ENCODE data around the gene TC2N.
A peak's percentile ranks its signal among the peaks of the same experiment; 100 is the strongest.
"Not testable (repeated sequence)": the region's sequence is repeated elsewhere in the genome, so short reads cannot be mapped to it uniquely, and the experiment has no call there.

The TC2N gene

DNA sequence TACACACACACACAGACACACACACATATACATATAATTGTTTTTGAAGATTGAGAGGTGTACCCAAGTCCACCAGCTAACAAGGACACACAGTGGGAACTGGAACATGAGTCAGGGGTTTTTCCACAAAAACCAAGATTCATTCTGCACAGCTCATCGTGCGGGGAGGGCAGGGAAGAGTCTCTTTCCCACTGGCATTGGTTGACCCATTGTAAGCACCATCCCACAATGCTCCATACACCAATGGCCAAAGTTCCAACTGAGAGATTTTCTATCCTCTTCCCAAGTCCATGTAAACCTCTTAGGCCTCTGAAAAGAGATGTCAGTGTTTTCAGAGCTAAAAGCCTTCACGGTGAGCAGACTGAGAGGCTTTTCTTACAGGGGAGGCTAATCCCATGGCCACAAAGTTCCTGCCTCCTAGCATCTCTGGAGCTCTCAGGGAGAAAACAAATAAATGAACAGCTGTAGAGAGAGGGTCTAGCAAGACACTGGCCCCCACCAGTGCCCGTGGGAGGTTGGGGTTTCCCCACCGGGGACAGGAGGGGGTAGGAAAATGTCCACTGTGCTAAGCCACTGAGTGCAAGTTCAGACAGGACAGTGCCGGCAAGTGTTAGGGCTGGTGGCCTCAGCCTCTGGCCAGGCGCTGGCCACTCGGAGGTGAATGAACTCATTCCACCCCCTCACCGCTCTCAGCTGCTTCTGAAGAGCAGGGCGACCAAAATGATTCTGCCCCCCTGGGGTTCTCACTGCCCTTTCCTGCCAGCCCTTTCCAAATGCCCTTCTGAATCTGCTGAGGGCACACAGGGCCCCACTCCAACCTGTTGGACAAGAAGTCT lies 21.5 kb upstream of the TC2N start:
- no peak for DNase-seq

DNA sequence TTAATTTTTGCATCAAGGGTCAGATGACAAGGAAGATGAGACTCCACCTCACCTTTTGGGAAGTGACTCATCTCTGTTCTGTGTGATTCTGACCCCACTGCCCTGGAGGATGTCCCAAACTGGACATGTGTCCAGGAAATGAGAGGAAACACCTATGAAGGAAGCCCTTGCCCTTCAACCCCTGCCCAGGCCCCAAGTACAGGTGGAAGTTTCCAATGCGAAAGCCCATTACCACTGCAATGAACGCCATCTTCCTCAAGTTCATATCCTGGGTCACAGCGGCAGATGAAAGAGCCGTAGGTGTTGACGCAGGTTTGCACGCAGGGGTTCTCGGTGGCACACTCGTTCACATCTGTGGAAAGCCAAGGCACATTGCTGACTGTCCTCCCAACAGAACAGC lies 19.6 kb upstream of the TC2N start:
- DNase-seq = no peak

DNA sequence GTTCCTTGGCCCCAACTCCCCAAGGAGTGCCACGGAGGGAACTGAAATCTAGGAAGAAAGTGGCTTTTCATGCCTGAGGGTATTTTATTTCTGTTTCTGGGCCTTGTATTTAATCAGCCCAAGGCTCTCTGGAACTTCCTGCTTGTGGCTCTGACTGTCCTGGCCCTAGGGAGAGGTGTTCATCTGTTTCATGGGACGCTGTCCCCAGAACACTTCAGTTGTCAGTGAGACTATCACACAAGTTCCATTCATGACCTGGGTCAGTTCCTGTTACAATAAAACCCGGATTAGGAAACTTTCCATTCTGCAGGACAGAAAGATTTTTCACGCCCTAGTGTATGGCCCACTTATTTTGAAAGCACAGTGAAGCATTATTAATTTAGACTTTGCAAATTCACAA lies 18.5 kb upstream of the TC2N start:
- DNase-seq = no peak

DNA sequence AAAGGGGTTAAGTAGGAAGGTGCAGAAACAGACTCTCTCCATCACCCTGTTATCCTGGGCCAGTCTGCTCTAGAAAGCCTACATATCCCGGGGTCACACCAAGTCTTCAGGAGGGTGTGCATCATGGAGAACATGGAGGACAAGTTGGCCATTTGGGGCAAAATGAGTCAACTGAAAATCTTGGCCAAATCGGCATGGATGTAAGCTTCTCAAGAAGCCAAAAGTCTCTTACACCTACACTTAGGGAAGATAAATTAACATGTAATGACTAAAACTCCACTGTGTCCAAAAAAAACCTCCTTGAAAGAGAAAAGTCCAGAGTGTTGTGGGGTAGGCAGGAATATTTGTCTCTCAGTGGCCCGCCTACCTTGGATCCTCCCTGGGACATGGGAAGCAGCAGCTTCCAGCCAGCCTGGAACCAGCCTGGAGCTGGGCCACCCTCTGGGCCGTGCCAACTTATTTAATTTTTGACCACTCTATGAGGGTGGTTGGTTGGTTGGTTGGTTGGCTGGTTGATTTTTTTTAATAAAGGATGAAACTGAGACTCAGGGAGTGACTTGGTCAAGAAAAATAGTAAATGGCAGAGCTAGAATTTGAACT lies 17.9 kb upstream of the TC2N start:
- no peak for DNase-seq

DNA sequence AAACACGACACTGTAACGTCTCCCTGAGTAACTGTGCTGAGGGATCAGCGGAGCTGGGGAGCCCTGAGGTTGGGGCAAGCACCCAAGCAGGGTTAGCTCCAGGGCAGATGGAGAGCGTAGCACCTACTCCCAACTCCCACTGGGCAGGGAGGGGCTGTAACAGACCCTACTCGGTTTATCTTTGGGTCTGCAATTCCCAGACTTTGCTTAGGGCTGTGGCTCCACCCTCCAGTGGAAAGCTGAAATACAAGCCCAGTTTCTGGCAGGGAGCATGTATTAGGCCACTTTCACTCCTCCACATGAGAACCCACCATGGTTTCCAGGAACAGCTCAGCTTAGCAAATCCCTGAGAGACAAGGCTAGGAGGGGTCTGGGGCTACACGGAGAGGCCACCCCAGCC lies 17.3 kb upstream of the TC2N start:
- no peak for DNase-seq

DNA sequence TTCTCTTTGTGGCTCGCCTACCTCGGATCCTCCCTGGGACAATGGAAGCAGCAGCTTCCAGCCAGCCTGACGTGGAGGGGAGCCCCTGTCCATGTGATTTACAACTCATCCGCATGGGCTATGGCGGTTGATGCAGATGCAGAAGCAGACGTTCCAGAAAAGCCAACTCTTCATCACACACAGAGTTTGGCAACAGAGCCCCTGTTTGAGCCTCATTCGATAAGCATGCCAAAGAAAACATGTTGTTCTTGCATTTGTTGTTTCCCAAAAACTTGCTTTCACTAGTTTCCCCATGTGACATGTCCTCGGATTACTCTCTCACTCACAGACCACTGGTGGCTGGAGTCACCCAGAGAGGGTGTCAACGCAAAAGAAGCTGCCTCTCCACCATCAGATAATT lies 16.4 kb upstream of the TC2N start:
- no peak for DNase-seq

DNA sequence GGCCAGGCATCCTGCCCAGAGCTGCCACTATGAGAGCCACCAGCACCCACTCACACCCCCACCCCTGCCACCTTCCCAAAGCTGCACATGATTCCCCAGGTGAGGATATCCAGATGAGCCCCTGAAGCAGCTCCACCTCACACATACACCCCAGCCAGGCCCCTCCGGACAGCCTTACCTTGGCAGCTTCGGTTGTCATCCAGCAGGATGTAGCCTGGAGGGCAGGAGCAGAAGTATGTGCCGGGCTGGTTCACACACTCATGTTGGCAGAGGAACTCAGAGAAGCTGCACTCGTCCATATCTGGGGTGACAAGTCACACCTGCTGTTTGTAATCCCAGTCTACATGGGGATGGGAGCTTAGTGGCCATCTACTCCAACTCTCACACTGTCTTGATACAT lies 15.4 kb upstream of the TC2N start:
- no peak for DNase-seq

DNA sequence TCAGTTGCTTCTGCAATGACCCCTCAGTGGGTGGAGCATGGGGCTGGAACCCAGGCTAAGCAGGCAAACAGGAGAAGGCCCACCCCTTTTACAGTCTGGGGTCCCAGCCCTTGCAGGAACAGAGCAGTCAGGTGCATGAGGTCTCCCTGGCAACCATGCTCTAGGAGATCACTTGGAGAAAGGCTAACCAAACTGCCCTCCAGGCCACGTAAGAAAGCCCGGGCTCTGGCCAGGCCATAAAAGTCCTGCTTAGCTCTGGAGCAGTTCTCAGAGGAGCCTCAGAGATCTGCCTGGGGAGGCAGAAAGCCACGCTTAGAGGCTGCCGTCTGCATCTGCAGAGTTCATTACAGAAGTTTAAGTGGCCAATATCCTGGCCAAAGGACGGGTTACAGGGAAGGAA lies 15.0 kb upstream of the TC2N start:
- no peak for DNase-seq

DNA sequence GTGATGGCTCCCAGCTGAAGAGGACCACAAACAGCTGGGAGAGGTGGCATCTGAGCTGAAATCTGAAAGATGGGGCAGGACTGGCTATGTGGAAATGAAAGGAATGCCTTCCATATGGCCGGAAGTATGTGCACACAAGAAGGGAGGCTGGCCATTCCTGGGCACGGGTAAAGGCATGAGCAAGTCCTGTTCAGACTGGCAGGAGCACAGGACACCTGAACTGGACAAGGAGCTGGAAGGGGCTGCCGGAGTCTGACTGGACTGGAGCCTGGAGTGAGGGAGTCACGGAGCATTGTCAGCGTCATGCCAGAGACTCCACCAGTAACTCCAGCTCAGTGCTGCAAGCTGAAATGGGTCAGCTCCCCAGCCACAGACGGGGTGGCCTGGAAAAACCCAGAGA lies 11.9 kb upstream of the TC2N start:
- no peak for DNase-seq

DNA sequence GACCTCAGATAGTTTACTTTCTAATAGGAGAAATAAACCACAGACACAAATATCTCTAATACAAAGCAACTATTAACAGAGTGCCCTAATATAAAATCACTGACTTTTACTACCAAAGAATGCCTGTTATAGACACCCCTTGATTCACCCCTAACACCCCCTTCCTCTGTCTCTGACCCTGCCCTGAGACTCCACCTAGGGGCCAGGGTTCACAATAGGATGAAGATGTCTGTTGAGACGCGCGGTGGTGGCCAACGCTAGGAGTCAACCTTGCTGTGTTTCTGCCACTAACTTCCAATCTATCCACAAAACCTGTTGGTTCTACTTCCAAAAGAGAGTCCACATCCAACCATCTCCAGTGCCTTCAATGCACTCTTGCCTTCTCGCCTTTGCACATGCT lies 10.9 kb upstream of the TC2N start:
- DNase-seq = no peak

DNA sequence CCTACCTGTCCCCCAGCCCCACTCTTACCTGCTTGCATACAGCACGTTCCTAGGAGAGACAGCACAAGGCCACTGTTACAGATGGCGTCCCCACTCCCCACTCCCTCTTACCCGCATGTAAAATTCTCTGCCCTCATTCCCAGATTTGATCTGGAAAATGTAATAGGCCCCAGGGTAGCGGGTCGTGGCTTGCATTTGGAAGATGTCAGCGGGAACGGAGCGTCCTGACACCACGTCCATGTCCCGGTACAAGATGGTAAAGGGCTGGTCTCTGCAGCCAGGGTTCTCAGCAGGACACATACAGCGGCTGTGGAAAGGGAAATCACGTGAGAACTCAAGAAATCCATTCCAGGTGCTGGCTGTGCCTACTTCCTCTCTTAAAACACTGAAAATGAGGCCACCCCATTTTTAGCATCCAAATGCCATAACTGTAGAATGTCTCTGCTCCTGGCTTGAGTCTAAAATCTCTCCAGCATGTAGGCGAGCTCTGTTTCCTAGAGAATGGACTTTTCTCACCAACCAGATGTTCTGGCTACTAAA lies 10.1 kb upstream of the TC2N start:
- no peak for DNase-seq

DNA sequence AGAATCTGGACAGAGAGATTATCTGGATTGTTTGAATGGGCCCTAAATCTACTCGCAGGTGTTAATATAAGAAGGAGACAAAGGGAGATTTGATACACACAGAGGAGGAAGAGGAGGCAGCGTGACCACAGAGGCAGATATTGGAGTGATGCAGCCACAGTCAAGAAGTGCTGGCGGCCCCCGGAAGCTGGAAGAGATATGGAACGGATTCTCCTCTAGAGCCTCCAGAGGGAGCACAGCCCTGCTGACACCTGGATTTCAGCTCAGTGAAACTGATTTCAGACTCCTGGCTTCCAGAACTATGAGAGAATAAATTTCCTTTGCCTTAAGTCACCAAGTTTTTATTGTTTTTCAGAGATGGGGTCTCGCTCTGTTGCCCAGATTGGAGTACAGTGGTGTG lies 9.2 kb upstream of the TC2N start:
- DNase-seq = no peak

DNA sequence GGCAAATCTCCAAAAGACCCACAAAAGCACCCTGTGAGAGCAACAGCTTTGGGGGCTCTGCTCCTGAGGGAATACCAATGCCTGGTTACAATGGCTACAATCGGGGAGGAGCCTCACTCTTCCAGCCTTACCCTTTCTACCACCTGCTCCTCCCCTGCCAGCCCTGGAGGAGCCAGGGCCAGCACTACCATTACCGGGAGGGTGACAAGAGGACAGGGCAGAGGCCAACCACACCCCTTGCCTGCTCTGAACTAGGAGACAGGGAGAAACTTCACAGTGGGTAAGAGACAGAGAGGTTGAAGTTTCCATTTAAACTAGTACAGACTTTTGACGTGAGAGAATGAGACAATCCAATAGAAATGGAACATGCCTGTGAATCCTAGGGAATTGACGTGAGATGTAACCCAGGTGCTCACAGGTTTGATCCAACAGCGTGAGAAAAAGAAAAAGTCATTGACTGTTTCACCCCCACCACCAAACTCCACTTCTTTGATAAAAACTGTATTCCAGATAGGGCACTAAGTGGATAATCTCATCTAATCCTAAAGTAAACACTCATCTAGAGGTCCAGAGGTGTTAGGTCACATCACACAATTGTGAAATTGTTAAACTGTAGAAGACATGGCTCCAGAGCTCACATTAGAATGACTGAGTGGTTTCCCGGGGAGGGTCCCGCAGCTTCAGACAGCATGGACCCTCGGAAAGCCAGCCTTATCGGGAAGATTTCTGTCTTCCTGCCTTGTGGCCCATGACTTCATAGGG lies 8.4 kb upstream of the TC2N start:
- DNase-seq = no peak

DNA sequence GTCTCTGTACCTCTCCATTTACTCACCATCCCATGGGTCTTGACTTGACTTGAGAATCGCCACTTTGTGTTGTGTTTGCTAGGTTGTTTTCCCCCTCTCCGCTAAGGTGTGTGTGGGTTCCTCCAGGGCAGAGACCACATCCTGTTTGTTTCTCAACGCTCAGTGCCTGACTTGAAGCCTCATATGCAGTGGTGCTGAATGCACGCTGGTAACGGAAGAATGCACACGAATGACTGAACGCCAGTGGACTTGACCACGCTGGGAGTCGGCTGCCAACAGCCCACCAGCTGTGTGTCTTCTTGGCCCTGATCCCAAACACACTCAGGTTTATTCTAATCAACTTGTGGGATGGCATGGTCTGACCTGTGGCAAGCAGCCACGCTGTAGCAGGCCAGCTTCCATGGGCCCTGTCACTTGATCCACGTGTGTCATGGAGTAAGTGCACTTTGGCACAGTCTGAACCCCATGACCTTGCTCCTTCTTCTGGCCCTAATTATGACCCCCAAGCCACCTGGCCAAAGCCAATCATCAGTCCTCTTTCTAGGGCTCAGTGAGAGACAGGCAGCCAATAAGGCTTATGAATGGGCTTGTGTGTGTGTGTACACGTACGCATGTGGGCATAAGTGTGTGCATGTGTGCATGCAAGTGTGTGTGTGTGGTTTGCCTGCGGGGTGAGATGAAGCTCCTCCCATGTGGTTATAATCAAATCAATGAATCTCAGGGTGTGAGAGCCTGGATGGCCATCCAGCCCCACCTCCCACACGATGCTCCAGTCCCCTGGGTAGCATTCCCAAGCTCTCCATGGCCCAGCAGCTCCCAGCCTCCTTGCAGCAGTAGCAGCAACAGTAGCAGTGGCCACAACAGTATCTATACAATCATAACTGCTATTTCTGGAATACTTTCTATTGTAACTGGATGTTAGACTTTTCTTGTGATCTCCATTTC lies 6.4 kb upstream of the TC2N start:
- DNase-seq = peak; percentile 72

DNA sequence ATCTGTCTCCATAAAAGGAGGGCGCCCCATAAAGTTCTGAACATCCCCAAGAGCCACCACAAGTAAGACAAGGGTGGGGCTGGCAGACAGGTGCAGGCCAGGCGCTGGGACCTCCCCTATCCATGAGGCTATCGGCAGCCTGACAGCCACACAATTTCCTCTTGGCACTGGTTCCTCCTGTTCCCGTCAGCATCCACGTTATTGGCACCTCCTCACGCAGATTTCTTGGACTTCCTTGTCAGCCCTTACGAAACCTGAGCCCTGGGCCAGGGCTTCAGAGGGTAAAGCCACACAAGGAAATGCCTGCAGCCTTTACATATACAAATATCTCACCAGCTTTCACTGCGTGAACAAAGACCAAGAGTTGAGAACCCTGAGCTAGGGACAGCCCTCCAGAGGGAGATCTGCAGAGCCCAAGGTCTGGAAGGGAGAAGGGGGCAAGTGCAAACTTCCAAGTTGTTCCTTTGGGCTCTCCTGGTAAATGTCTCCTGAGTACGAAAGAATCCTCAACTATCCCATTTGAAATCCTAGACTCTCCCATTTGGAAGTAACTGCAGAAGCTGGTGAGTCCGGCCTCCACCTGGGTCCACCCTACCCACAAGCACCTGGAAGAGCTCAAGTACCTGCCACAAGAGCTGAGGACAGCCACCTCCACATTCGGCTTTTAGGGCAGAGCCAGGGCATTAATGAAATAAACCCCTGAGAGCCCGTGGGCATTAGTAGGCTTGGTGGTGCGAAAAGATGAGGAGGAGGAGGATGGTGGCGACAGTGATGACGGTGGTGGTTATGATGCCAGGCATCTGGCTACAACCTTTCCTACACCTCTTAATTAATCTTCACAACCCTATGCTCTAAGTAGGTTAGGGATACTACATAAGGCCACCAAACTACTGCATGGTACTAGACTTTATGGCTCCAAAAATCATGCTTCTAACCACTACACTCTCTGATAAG lies 5.5 kb upstream of the TC2N start:
- DNase-seq = peak; percentile 25

DNA sequence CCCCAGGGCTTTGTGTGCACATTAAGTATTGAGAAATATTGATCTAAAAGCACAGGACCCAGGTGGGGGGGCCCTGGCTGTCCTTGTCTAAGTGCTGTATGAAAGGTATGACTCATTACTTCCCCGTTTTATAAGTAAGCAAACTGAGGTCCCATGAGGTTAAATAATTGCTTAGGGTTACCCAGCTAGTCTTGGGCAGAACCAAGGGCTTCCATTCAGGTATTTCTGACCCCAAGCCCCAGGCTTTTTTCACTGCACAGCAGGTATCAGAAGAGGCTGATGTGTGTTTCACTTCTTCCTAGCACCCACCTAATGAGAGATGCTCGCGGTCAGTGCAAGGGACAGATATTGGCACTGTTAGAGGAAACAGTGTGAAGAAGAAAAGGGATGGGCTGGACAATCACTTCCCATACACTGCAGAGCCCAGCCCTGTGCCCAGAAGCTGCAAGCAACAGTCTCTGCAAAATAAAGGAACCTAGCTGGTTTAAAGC lies 4.7 kb upstream of the TC2N start:
- DNase-seq = peak; percentile 55

DNA sequence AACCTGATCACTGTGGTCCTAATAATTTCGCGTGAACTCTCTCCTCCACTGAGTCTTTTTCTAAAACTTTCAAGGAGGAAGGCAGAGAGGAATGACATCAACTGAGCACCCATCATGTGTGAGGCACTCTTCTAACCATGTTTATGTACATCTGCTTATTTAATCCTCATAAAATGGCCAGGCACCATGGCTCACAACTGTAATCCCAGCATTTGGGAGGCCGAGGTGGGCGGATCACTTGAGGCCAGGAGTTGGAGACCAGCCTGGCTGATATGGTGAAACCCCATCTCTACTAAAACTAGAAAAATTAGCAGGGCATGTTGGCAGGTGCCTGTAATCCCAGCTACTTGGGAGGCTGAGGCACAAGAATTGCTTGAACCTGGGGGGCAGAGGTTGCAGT lies 4.1 kb upstream of the TC2N start:
- DNase-seq = not testable (repeated sequence)

DNA sequence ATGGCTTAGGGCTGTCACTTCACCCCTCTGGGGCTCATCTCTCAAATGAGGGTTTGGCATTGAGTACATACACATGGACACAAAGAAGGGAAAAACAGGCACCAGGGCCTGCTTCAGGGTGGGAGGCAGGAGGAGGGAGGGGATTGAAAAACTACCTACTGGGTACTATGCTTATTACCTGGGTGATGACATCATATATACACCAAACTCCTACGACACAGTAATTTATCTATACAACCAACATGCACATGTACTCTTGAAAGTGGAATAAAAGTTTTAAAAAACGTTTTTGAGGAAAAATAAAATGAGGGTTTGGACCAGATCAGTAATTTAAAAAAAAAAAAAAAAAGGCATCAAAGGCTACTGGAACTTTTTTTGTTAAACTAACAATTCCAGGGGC lies 3.6 kb upstream of the TC2N start:
- no peak for DNase-seq

DNA sequence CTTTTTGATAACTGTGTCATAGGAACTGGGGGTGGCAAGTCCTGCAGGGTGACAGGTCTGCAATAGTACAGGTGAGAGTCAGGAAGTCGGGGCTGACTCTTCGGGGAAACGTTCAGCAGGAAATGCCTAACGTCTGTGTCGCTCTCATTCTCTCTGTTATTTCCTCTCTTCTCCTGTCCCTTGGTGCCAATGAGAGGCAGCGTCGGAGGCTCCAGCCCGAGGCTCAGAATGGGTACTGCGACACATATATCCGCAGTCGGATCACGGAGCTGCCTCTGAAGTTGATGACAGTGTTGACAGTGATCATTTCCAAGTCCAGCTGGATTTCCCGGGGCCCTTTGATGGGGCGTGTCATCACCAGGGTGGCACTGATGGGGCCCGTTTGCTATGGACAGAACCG lies 2.7 kb upstream of the TC2N start:
- DNase-seq = peak; percentile 60

DNA sequence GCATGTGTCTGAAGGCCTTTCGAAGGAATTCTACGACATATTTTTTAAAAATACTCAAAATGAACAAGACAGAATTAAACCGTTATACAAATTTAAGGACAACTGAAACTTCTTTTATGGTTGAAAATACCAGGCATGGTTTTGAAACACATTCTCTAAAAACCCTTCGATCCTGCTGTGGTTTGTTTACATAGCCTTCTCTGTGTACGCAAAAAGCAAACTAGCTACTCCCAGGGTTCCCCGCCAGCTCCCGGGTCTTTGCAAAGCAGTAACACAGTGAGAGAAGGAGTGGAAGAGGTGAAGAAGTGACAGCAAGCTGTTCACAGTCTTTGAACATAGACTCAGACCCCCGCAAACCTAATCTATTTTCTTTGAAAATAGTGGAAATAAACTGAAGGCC lies 2.2 kb upstream of the TC2N start:
- DNase-seq = no peak
